DND-41 (cell line): ENCODE results near the gene PLXNA4.

Experiments used
- ATAC-seq: fragments of 200-7000 bp; cut with Tn5 transposase; 3 replicates; pipeline ENCODE4 v1.9.1; 2021; ENCODE audit warnings: low read depth; ENCODE audit not compliant: insufficient read depth
- DNase-seq: peaks from one replicate; pipeline ENCODE4 v3.0.0-alpha.2; 2020
- H2AFZ ChIP-seq: 2 replicates; pipeline ENCODE4 v1.6.0; 2012; ENCODE audit warnings: low read depth, low read length
- H3K27ac ChIP-seq: 2 replicates; pipeline ENCODE4 v1.5.1; 2012; ENCODE audit warnings: low read length, inconsistent platforms
- H3K27me3 ChIP-seq: fragments of 200-600 bp; sonication (generic); 2 replicates; pipeline ENCODE4 v1.6.0; 2012; ENCODE audit warnings: low read length, mild to moderate bottlenecking, inconsistent platforms; ENCODE audit not compliant: insufficient read depth, poor library complexity
- H3K36me3 ChIP-seq: 2 replicates; pipeline ENCODE4 v1.5.1; 2012; ENCODE audit warnings: low read length, inconsistent platforms; ENCODE audit not compliant: insufficient read depth
- H3K4me1 ChIP-seq: 2 replicates; pipeline ENCODE4 v1.5.1; 2012; ENCODE audit warnings: mild to moderate bottlenecking, low read length; ENCODE audit not compliant: insufficient read depth
- H3K4me2 ChIP-seq: 2 replicates; pipeline ENCODE4 v1.6.0; 2012; ENCODE audit warnings: mild to moderate bottlenecking, moderate library complexity, low read length, inconsistent platforms; ENCODE audit not compliant: insufficient read depth
- H3K4me3 ChIP-seq, 2 experiments: fragments of 200-600 bp in 1 of 2; shearing (Covaris generic) in 1 of 2; 2 replicates each; pipeline ENCODE4 v1.5.1; 2012 to 2016; ENCODE audit warnings: inconsistent platforms in 2 of 2, low read length in 2 of 2, mild to moderate bottlenecking in 2 of 2, low read depth in 1 of 2, moderate library complexity in 1 of 2
- H3K79me2 ChIP-seq: 2 replicates; pipeline ENCODE4 v1.6.0; 2012; ENCODE audit warnings: low read length, inconsistent platforms; ENCODE audit not compliant: insufficient read depth
- H3K9ac ChIP-seq: 2 replicates; pipeline ENCODE4 v1.6.0; 2012; ENCODE audit warnings: low read depth, mild to moderate bottlenecking, inconsistent platforms, low read length, moderate library complexity
- H3K9me3 ChIP-seq: 2 replicates; pipeline ENCODE4 v1.5.1; 2012; ENCODE audit warnings: low read length, moderate library complexity, mild to moderate bottlenecking, inconsistent platforms; ENCODE audit not compliant: insufficient read depth, severe bottlenecking
- H4K20me1 ChIP-seq: 2 replicates; pipeline ENCODE4 v1.6.0; 2012; ENCODE audit warnings: low read length; ENCODE audit not compliant: insufficient read depth
- EZH2 ChIP-seq: IDR thresholded peaks from 3 replicates; pipeline ENCODE4 v1.6.1; 2012; ENCODE audit warnings: borderline replicate concordance, low read depth, mild to moderate bottlenecking, moderate library complexity, low read length, inconsistent platforms; ENCODE audit not compliant: severe bottlenecking
- TF ChIP-seq, protein P1 (sequence below): IDR thresholded peaks from 2 replicates; pipeline ENCODE4 v1.5.1; 2012; ENCODE audit warnings: borderline replicate concordance, low read length, moderate library complexity, mild to moderate bottlenecking; ENCODE audit not compliant: poor library complexity, severe bottlenecking; ENCODE audit errors: extremely low read depth

The PLXNA4 gene

GRCh38 chr7:132420527-132420926 is 155.7 kb downstream of the PLXNA4 start:
- Histone ChIP-seq H4K20me1 (no peaks in the 10 kb centered on the region), H3K4me1 (no peaks in the 10 kb centered on the region), H3K4me3 (no peak overlapping the region), H3K79me2 (no peaks in the 10 kb centered on the region), H3K36me3 (no peaks in the 10 kb centered on the region), H3K9ac (no peak overlapping the region), H2AFZ (no peak overlapping the region), H3K4me2 (no peak overlapping the region), H3K9me3 (no peaks in the 10 kb centered on the region), H3K27me3 (no peaks in the 10 kb centered on the region), H3K27ac (no peak overlapping the region)
- TF ChIP-seq, protein P1, sequence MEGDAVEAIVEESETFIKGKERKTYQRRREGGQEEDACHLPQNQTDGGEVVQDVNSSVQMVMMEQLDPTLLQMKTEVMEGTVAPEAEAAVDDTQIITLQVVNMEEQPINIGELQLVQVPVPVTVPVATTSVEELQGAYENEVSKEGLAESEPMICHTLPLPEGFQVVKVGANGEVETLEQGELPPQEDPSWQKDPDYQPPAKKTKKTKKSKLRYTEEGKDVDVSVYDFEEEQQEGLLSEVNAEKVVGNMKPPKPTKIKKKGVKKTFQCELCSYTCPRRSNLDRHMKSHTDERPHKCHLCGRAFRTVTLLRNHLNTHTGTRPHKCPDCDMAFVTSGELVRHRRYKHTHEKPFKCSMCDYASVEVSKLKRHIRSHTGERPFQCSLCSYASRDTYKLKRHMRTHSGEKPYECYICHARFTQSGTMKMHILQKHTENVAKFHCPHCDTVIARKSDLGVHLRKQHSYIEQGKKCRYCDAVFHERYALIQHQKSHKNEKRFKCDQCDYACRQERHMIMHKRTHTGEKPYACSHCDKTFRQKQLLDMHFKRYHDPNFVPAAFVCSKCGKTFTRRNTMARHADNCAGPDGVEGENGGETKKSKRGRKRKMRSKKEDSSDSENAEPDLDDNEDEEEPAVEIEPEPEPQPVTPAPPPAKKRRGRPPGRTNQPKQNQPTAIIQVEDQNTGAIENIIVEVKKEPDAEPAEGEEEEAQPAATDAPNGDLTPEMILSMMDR = no peak
- TF ChIP-seq EZH2 = no peak
- ATAC-seq (no peak), DNase-seq (no peak)

GRCh38 chr7:132419542-132419941 is 156.7 kb downstream of the PLXNA4 start:
- no peak for DNase-seq
- ATAC-seq = no peak

DNA sequence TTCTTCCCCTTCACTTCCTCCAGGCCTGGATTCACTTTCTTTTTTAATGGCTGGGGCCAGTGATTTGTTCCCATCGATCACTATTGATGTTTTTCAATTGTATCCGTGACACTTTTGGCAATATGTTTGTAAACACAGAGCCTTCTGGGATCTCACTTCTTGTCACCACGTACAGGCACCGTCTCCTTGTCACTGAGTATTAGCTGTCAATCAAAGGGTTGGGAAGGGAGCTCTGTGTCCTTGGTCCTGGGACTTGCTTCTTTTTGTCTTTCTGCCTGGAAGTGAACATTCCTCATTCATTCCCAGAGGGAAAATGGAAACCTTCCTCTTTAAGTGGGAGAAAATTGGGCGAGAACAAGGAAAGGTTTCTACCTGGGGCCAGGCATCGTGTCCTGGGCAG is 157.4 kb downstream of the PLXNA4 start:
- no peaks in the 10 kb centered on the region for H3K36me3 ChIP-seq
- H3K27ac ChIP-seq = no peak overlapping the region
- DNase-seq (no peak), ATAC-seq (no peak)
- H2AFZ ChIP-seq = no peak overlapping the region
- no peaks in the 10 kb centered on the region for H3K9me3 ChIP-seq
- H3K9ac ChIP-seq = no peak overlapping the region
- H3K27me3 ChIP-seq = no peaks in the 10 kb centered on the region
- H3K4me3 ChIP-seq = no peak overlapping the region
- H3K79me2 ChIP-seq = no peaks in the 10 kb centered on the region
- no peak overlapping the region for H3K4me2 ChIP-seq
- TF ChIP-seq EZH2 = no peak
- TF ChIP-seq, protein P1 = no peak
- H3K4me1 ChIP-seq = no peaks in the 10 kb centered on the region
- H4K20me1 ChIP-seq = no peaks in the 10 kb centered on the region

More at GRCh38 chr7:132419542-132419941, 156.7 kb downstream of the PLXNA4 start:
- no peaks in the 10 kb centered on the region for H3K4me1 ChIP-seq
- H3K9ac ChIP-seq = no peak overlapping the region
- no peak overlapping the region for H3K4me3 ChIP-seq
- no peak overlapping the region for H2AFZ ChIP-seq
- no peak overlapping the region for H3K4me2 ChIP-seq
- no peaks in the 10 kb centered on the region for H3K79me2 ChIP-seq
- no peaks in the 10 kb centered on the region for H4K20me1 ChIP-seq
- H3K9me3 ChIP-seq = no peaks in the 10 kb centered on the region
- H3K36me3 ChIP-seq = no peaks in the 10 kb centered on the region
- no peaks in the 10 kb centered on the region for H3K27me3 ChIP-seq
- no peak overlapping the region for H3K27ac ChIP-seq
- TF ChIP-seq, protein P1 = no peak
- no peak for TF ChIP-seq EZH2

- no peak for DNase-seq
- H3K4me1 ChIP-seq = no peaks in the 10 kb centered on the region
- H3K36me3 ChIP-seq = no peaks in the 10 kb centered on the region
- H3K27ac ChIP-seq = no peak overlapping the region
- no peaks in the 10 kb centered on the region for H4K20me1 ChIP-seq
- no peak overlapping the region for H3K4me2 ChIP-seq
- no peak overlapping the region for H3K4me3 ChIP-seq
- no peak for ATAC-seq
- H3K27me3 ChIP-seq = no peaks in the 10 kb centered on the region
- no peaks in the 10 kb centered on the region for H3K9me3 ChIP-seq
- H3K9ac ChIP-seq = no peak overlapping the region
- no peaks in the 10 kb centered on the region for H3K79me2 ChIP-seq
- no peak overlapping the region for H2AFZ ChIP-seq
- TF ChIP-seq EZH2 = no peak
- TF ChIP-seq, protein P1 = no peak
These were observed 159.0 kb downstream of the PLXNA4 start for GRCh38 chr7:132417103-132417906.
